NCI-H226 (cell line): ENCODE measurements around the gene ZSCAN25.
"Not testable (repeated sequence)": the region's sequence is repeated elsewhere in the genome, so short reads cannot be mapped to it uniquely, and the experiment has no call there.

ENCODE experiments used
- DNase-seq: peaks from one replicate; pipeline ENCODE4 v3.0.0-alpha.2; 2015

ZSCAN25 gene

DNA sequence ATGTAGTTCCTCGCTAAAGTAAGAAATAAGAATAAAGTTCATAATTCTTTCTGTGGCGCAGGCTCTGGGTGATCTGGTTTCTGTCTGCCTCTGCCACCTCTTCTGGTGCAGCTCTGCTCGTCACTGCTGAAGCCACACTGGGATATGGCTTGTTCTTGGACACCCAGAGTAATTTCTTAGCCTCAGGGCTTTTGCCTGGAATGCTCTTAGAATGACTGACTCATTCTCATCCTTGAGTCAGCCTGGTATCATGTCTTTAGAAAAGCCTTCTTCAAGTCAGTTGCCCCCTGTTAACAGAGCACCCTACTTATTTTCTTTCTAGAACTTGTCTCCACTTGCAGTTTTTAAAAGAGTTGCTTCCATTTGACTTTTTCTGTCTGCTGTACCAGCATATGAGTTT, 2.0 kb downstream of the ZSCAN25 start:
- peak; percentile 72 for DNase-seq

DNA sequence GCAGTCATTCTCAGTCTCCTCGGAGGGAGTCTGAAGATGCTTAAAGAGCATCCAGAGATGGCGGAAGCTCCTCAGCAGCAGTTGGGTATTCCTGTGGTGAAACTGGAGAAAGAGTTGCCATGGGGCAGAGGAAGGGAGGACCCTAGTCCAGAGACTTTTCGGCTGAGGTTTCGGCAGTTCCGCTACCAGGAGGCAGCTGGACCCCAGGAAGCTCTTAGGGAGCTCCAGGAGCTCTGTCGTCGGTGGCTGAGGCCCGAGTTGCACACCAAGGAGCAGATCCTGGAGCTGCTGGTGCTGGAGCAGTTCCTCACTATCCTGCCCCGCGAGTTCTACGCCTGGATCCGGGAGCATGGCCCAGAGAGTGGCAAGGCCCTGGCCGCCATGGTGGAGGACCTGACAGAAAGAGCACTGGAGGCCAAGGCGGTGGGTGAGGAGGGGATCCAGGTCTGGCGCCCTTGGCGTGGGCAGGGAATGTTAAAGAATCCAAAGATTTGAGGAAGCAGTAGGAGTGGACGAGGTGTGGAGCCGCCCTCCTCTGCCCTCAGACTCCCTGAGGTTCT, 2.9 kb downstream of the ZSCAN25 start:
- DNase-seq: no peak

DNA sequence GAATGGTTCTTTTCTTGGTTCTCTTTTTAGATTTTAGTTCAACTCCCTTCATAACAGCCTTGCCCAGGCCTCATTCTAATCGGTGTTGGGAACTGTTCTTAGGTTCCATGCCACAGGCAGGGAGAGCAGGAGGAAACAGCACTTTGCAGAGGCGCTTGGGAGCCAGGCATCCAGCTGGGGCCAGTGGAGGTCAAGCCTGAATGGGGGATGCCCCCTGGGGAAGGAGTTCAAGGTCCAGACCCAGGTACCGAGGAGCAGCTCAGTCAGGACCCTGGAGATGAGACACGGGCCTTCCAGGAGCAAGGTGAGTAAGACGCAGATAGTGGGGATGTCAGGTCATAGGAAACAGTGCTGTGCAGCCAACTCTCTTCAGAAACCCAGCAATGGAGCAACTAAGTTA, 4.5 kb downstream of the ZSCAN25 start:
- no peak for DNase-seq

DNA sequence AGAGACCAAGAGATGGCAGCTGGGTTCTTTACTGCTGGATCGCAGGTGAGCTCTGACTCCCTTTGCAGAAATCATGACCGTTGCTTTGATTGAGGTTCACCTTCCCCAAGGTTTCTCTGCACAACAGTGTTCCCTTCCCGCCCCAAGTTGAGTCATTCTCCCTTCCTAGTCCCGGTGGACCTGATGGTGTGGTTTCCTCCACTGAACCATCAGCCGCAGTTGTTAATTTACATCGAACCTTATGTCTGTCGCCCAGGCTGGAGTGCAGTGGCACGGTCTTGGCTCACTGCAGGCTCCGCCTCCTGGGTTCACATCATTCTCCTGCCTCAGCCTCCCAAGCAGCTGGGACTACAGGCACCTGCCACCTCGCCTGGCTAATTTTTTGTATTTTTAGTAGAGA, 5.8 kb downstream of the ZSCAN25 start:
- DNase-seq: no peak

DNA sequence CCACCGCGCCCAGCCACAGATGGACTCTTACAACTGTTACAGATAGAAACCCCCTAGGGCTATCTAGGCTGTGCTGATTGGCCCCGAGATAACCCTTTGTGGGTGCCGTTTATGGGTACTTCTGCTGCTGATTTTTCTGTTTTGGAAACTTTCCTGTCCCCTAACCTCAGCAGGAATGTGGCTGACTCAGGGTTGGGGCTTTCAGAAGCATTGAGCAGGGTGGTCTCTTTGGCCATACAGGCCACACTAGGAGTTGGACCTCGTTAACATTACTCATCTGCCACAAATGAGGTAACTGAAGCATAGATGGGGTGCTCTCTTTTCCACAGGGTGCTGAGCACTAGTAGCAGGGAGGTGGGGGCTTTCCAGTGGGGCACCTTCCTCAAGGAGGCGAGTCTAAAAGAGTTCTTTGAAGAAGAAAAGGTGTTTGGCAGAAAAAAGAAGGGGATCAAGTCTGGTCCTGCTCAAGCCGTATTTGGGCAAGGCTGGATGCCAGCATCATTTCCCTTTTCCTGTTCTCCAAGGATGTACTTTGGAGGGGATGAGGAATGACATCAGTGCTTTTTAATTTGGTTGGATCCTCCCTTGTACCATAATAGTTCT, 6.4 kb downstream of the ZSCAN25 start:
- no peak for DNase-seq

DNA sequence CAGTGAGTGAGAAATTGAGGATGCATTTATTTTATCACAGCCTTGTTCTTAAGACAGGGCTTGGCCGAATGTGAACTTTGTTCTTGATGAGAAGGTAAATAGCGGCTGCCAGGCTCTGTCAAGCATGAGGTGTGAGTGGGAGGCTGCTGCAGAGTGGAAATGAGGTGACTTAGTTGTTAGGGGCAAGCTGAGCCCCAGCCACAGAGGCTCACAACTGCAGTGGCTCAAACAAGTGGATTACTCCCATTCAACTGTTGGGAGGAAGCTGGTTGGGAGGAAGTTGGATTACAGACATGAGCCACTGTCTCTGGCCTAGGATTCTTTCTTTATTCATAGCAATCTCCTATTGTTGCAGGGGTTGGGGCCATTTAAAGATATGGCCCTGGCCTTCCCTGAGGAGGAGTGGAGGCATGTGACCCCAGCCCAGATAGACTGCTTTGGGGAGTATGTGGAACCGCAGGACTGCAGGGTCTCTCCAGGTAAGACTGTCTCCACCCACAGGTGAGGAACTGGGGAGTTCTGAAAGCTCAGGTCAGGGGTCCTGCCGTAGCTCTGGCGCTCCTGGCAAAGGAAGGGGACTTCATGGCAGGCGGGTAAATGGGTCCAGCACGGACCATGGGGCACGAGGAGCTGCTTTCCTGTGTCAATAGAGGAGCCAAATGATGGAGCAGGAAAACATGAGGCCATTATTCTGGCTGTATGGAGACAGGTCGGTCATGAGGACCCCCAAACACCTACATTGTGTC, 7.1 kb downstream of the ZSCAN25 start:
- no peak for DNase-seq

DNA sequence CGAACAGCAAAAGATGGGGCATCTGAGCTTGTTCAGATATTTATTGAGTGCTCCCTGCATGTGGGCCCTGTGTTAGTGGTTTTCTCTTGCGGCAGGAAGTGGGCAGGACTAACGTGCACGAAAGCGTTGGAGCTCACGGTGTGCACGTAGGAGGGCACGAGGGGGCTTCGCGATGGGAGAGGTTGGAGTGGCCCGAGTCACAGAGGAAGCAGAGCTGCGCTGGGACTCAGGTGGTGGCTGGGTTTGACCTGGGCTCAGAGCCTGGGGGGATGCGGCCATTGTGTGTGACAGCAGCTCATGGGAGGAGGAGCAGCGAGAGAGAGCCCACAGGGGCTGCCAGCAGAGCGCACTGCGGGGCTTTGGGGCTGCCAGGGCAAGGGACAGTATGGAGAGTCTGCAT, 7.7 kb downstream of the ZSCAN25 start:
- DNase-seq: no peak

DNA sequence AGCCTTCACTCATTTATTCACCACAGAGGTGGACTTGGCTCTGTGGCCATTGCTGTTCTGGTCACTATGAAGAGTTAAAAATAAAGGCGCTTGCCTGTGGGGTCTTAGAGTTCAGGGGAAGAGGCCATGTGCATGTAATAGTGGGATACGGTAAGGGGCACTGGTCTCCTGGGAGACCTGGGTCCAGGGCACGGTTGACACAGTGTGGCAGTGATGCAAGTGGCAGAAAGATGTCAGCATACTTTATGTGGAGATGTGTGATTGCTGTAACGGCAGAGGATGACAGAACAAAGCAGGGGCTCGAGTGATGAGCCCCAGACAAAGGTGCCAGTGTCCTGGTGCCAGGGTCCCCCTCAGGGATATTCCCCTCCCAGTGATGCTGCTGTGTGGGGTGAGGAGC, 8.6 kb downstream of the ZSCAN25 start:
- no peak for DNase-seq

DNA sequence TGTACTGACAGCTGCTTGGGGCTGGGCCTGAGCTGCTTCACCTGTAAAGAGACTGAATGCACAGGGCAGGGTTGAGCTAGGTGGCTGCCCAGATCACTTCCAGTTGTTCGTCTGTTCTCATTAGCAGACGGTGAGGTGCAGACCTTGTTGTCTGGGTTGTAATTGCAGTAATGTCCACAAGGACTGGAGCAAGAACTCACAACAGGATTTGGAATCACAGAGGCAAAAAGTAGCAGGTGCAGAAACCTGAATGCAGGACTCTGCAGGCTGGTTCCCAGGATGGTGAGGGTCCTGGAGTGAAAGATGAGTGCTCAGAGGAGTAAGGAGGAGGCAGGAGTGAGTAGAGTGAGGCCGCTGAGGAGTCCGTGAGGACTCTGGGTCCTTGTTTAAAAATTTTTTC, 9.2 kb downstream of the ZSCAN25 start:
- no peak for DNase-seq

DNA sequence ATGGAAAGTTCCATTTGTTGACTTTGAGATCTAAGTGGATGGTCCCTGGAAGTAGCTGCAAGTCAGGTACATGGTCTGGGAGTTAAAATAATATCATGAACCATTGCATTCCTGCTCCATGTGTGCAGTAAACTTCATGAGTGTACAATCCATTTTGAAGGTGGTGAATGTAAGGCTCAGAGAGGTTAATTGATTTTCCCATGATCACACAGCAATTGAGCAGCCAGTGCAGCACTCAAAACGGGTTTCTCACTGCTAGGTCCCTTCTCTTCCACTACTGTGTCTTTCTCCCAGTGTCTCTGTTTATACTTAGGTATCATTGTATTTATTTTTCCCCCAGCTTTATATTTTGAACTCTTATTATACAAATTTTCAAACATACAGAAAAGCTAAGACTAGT, 9.9 kb downstream of the ZSCAN25 start:
- DNase-seq: no peak

DNA sequence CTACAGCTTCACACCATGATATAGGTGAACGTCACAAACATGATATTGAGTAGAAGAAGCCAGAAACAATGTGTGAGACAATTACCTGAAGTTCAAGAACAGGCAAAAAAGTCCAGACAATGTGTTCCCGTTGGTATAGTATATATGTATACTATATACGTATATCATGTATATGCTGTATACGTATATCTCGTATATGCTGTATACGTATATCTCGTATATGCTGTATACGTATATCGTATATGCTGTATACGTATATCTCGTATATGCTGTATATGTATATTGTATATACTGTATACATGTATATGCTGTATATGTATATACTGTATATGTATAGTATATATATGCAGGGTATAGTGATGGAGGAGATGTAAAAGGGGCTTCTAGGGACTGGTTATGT, 10.8 kb downstream of the ZSCAN25 start:
- no peak for DNase-seq

DNA sequence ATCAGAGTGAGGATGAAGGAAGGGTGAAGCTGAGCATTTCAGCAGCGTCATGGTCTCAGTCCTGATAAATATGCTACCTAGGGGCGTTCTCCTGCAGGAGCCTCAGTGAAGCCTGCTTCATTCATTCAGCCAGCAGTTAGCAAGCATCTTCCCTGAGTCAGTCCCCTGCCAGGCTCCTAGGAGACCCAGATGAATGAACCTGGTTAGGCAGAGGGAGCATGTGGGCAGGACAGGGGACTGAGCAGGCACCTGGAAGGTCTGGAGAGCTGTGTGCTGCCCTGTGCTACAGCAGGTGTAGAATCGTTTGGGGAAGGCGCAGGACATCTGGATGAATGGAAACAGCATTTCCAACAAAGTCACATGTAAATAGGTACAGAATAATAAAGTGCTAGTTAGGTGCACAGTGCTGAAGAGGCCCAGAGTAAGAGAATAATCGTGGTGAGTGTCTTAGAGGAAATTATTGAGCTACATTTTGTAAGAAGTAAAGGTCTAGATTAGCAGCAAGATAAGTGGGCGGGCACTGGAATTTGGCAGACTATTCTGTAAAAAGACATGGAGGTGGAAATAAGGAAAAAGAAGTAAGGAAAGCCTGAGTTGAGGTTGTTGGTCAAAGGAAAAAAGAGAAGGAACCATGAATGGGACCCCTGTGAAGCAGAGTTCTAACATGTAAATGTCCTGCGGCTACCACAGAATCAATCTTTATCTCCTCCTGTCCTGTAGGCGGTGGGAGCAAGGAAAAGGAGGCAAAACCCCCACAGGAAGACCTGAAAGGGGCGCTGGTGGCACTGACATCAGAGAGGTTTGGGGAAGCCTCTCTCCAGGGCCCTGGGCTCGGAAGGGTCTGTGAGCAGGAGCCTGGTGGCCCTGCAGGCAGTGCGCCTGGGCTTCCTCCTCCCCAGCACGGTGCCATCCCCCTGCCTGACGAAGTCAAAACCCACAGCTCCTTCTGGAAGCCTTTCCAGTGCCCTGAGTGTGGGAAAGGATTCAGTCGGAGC, 12.0 kb downstream of the ZSCAN25 start:
- DNase-seq: no peak

DNA sequence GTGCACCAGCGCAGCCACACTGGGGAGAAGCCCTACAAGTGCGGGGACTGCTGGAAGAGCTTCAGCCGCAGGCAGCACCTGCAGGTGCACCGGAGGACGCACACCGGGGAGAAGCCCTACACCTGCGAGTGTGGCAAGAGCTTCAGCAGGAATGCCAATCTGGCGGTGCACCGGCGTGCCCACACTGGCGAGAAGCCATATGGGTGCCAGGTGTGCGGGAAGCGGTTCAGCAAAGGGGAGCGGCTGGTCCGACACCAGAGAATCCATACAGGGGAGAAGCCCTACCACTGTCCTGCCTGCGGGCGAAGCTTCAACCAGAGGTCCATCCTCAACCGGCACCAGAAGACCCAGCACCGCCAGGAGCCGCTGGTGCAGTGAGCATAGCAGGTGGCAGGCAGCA, 12.9 kb downstream of the ZSCAN25 start:
- no peak for DNase-seq

DNA sequence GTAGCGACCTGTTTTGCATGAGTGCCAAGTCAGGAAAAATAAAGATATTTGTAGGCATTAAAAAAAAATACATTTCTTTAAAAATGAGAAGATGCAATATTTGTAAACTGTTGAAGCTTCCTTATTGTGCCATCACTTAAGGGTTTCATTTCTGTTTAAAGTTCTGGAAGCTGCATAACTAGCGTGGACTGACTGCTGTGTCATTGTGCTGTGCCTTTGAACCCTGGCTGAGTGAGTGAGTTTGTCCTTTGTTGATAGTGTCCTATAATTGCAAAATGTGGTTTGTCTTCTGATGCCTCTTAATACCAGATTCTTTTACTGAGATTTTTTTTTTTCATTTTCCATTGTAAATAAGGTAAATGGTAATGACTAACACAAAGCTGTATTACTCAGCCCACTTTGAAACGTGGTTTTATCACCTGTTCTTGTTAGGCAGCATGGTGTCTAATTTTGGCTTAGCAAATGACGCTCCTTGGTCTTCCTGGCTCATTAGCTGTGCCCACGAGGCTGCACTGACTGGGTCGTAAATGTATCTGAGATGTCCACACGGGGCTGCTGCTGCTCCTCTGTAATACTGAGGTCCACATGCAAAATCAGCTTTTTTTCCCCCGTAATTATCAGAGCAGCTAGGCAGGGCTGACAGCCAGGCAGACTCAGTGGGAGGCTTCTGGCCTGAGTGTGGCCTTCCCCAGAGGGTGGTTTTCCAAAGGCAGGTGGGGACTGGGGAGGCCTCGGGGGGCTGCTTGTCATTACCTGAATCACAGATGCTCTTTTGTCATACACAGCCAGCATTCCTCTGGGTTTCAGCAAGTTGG, 14.8 kb downstream of the ZSCAN25 start:
- no peak for DNase-seq

DNA sequence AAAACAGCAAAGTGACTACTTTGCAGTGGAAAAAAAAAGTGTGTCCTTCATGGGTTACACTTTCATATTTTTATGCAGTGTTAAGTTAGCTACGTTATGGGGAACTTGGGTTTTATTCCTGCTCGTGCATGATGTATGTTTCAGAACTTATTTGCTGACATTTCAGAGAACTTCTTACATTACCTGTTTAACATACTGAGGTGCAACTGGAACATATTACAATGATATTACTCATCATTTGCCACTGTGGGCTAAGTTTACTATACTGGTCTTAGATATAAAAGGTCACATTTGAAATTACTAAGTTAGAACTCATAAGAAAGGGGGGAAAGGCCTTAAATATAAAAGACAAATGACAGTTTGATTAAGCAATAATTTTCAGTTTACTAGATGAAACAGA, 20.7 kb downstream of the ZSCAN25 start:
- not testable (repeated sequence) for DNase-seq

DNA sequence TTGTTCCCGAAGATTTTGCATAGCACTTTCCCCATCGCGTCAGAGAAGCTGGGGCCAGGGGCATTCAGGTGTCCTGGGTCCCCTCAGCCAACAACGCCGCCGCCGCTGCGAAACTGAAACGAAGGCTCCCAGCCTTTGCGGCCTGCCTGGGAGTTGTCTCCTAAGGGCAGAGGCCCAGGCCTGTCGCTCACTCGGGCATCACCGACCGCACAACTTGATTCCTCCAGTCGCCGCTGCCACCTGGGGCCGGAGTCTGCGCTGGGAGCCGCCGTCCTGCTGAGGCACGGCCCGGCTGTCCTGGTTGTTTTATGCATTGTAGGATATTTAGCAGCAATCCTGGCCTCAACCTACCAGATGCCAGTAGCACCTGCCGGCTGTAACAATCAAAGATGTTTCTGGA, 22.0 kb downstream of the ZSCAN25 start:
- no peak for DNase-seq

DNA sequence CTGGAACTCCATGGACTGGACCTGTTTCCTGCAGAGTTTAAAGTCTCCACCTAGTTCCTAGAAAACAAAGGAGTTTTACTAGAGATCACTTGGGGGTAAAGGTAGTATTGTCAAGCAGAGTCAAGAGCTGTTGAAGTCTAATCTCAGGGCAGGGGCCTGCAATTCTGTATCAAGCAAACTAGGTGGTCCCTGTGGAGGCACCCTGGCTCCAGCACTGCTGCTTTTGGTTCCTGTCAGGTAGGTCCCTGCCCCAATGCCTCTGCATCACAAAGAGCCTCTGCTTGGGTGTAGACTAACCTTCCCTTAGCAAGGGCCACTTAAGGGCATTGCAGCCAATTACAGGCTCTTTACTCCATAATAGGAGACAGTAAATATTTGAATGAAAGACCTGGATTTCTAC, 22.5 kb downstream of the ZSCAN25 start:
- no peak for DNase-seq

DNA sequence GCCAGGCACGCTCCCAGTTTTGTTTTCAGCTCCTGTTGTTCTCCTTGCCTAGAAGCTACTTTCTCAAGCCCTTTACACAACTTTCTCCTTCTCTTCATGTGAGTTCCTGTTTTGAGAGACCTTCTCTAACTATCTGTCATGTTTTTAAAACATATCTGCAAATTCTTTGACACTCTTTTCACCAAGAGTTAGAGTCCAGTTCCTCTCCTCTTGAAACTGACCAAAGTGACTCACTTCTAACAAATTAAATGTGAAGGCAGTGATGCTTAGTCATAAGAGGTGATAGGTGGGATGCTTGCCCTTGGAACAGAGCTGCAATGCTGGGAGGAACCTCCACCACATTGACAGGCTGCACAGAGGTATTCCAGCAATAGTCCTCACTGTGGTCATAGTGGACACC, 25.3 kb downstream of the ZSCAN25 start:
- peak; percentile 39 for DNase-seq

DNA sequence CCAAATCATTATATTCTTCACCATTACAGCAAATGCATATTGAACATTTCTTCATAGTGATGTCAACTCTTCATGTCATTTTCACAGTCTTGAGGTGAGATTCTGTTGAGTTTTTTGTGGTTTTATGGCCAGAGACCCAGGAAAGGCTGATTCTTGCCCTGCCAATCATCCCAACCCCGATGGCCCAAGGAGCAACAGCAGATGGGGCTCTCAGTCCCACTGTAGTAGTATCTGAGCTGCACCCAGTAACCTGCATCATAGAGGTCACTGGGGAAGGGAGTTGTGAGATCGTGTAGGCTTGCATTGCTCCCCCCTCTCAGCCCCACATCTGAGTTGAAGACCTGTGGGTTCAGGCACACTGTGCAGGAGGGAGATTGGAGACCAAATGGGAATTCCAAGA, 26.7 kb downstream of the ZSCAN25 start:
- no peak for DNase-seq

DNA sequence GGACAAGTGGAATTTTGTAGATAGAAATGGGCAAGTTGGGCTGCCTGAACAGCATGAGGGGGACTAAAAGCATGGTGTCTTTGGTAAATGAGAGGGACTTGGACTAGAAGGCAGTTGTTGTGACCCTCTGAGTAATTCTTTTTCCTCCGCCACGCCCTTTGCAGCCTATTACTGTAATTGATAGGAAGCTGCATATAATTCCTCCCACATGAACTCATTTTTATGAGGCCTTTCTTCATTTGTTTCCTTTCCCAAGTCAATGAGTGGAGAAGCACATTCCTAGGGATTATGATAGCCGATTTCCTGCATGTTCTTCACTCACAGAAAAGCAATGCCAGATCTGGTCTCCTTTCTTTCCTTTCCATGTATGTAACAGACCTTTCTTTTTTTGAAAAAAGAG, 27.7 kb downstream of the ZSCAN25 start:
- DNase-seq: no peak

DNA sequence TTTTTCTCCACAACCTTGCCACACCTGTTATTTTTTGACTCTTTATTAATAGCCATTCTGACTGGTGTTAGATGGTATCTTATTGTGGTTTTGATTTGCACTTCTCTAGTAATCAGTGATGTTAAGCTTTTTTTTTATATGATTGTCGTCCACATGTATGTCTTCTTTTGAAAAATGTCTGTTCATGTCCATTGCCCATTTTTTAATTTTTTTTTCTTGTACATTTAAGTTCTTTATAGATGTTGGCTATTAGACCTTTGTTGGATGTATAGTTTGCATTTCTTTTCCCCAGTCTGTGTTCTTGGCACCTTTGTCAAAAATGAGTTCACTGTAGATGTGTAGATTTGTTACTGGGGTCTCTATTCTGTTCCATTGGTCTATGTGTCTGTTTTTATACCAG, 28.8 kb downstream of the ZSCAN25 start:
- no peak for DNase-seq

DNA sequence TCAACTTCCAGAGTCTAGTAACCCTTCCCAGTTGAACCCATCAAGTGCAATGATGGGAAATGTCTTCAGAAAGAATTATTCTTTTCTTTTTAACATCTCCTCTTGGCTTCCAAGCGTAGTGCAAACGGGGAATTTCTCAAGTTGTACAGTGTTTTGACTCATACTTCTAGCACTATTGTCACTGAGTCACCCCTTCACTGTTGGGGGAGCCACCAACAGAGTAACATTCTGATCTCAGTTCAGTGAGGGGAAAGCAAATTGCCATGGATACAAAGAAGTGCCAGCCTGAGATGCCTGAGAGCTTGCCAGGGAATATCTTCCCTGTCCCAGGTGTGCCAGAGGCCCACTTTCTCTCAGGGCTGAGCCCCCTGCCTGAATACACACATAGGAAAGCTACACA, 32.1 kb downstream of the ZSCAN25 start:
- DNase-seq: no peak

DNA sequence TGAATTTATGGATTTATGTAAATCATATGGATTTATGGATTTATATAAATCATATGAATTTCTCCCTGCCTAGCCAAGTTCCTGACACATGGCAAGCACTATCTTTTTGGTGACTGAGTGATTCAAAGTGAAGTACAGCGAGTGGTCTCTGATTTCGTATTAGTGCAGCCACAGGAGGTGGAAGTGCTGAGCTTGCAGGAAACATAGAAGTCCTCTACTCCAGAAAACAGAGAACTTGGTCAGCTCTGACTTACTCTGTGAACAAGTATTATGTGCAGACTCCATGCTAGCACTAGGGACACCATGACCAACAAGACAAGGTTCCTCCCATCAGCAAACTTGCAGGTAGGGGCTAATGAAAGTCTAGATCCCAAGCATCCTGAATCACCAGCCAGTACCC, 34.5 kb downstream of the ZSCAN25 start:
- DNase-seq: no peak
